ENCODE data around the gene RAMP1. TPM values are rescaled to one million over a fixed set of nuclear protein-coding genes. Genes with fewer than 3 reads are reported as not detected.

Gene RAMP1
- polyA plus RNA-seq, 1 donor from 2014 or later: 25.5 TPM

- no peaks in the 10 kb centered on the region for H4K20me1 ChIP-seq (ENCODE audit: insufficient read depth)
- H2AFZ ChIP-seq (ENCODE audit: low read depth, low read length): no peak overlapping the region
- no peaks in the 10 kb centered on the region for H3K79me2 ChIP-seq (replicated peaks; ENCODE audit: insufficient read depth, low read length)
- no peaks in the 10 kb centered on the region for H3K27me3 ChIP-seq (ENCODE audit: insufficient read depth, low read depth, low read length)
- no peaks in the 10 kb centered on the region for H3K9me2 ChIP-seq (ENCODE audit: insufficient read depth, low read length)
- H3F3A ChIP-seq (ENCODE audit: insufficient read depth, low read length, poor library complexity, severe bottlenecking): no peaks in the 10 kb centered on the region
- H3K9me3 ChIP-seq (ENCODE audit: low read length): no peaks in the 10 kb centered on the region
- H3K4me3 ChIP-seq (ENCODE audit: low read length): no peak overlapping the region
- no peak overlapping the region for H3K9ac ChIP-seq (ENCODE audit: low read length)
- TF ChIP-seq CTCF (IDR thresholded peaks at IDR 0.05; ENCODE audit: poor library complexity, severe bottlenecking) (no peak), SMC3 (conservative IDR thresholded peaks at IDR 0.05; ENCODE audit: poor library complexity) (no peak), RAD21 (conservative IDR thresholded peaks at IDR 0.05) (no peak)
- H3K36me3 ChIP-seq (ENCODE audit: insufficient read depth, low read length): no peaks in the 10 kb centered on the region
- H3K4me2 ChIP-seq (ENCODE audit: low read length): no peak overlapping the region
- H3K27ac ChIP-seq (ENCODE audit: low read length): no peak overlapping the region
Measured at GRCh38 chr2:237877576-237878307, 18.3 kb downstream of the RAMP1 start.

GRCh38 chr2:237878321-237879057 is 19.1 kb downstream of the RAMP1 start:
- H3K9me3 ChIP-seq (ENCODE audit: low read length): no peaks in the 10 kb centered on the region
- H3K4me3 ChIP-seq (ENCODE audit: low read length): no peak overlapping the region
- H3K79me2 ChIP-seq (replicated peaks; ENCODE audit: insufficient read depth, low read length): no peaks in the 10 kb centered on the region
- TF ChIP-seq CTCF (IDR thresholded peaks at IDR 0.05; ENCODE audit: poor library complexity, severe bottlenecking) (no peak), RAD21 (conservative IDR thresholded peaks at IDR 0.05) (no peak), SMC3 (conservative IDR thresholded peaks at IDR 0.05; ENCODE audit: poor library complexity) (no peak), EZH2 (IDR thresholded peaks at IDR 0.05; ENCODE audit: borderline replicate concordance, insufficient read depth, low read length, poor library complexity, severe bottlenecking) (no peak), TAF1 (IDR thresholded peaks at IDR 0.05; ENCODE audit: low read depth) (no peak), POLR2AphosphoS5 (IDR thresholded peaks at IDR 0.05) (no peak), EP300 (conservative IDR thresholded peaks at IDR 0.05; ENCODE audit: poor library complexity, severe bottlenecking) (no peak), REST (IDR thresholded peaks at IDR 0.05; ENCODE audit: borderline replicate concordance) (no peak), MXI1 (conservative IDR thresholded peaks at IDR 0.05; ENCODE audit: poor library complexity, severe bottlenecking) (no peak)
- no peak overlapping the region for H3K4me2 ChIP-seq (ENCODE audit: low read length)
- no peaks in the 10 kb centered on the region for H4K20me1 ChIP-seq (ENCODE audit: insufficient read depth)
- H3K9me2 ChIP-seq (ENCODE audit: insufficient read depth, low read length): no peaks in the 10 kb centered on the region
- no peaks in the 10 kb centered on the region for H3K36me3 ChIP-seq (ENCODE audit: insufficient read depth, low read length)
- H3K9ac ChIP-seq (ENCODE audit: low read length): no peak overlapping the region
- no peak overlapping the region for H2AFZ ChIP-seq (ENCODE audit: low read depth, low read length)
- no peaks in the 10 kb centered on the region for H3K27me3 ChIP-seq (ENCODE audit: insufficient read depth, low read depth, low read length)
- peak overlapping the region; percentile 36 for H3K27ac ChIP-seq (ENCODE audit: low read length)
- H3F3A ChIP-seq (ENCODE audit: insufficient read depth, low read length, poor library complexity, severe bottlenecking): no peaks in the 10 kb centered on the region
